HG02973 (cell line): Measurements from ENCODE around the gene TIMP4.

Experiments used
- ATAC-seq: cut with Tn5 transposase; IDR thresholded peaks from one replicate; pipeline ENCODE4 v1.9.1; 2021; ENCODE audit warnings: moderate library complexity; ENCODE audit not compliant: unreplicated experiment

Gene TIMP4

GRCh38 chr3:12186046-12186445, 27.3 kb upstream of the TIMP4 start:
- ATAC-seq, result no peak

GRCh38 chr3:12185172-12185710, 26.5 kb upstream of the TIMP4 start:
- ATAC-seq, result no peak

GRCh38 chr3:12184541-12184940, 25.8 kb upstream of the TIMP4 start:
- no peak for ATAC-seq

- ATAC-seq, result no peak
Observed at GRCh38 chr3:12182687-12183441, 24.2 kb upstream of the TIMP4 start.

GRCh38 chr3:12181806-12182205, 23.1 kb upstream of the TIMP4 start:
- ATAC-seq, result no peak

GRCh38 chr3:12181301-12181700, 22.6 kb upstream of the TIMP4 start:
- ATAC-seq, result no peak

- no peak for ATAC-seq
Observed at GRCh38 chr3:12180631-12181030, 21.9 kb upstream of the TIMP4 start.

GRCh38 chr3:12180218-12180617, 21.5 kb upstream of the TIMP4 start:
- ATAC-seq, result no peak

- ATAC-seq, result no peak
Observed at GRCh38 chr3:12179441-12179840, 20.7 kb upstream of the TIMP4 start.

- ATAC-seq, result no peak
Observed at GRCh38 chr3:12178091-12178820, 19.5 kb upstream of the TIMP4 start.

GRCh38 chr3:12177126-12177525, 18.4 kb upstream of the TIMP4 start:
- ATAC-seq, result no peak

GRCh38 chr3:12175844-12176453, 17.2 kb upstream of the TIMP4 start:
- no peak for ATAC-seq

- no peak for ATAC-seq
Observed at GRCh38 chr3:12175137-12175593, 16.5 kb upstream of the TIMP4 start.

GRCh38 chr3:12170207-12170606, 11.5 kb upstream of the TIMP4 start:
- no peak for ATAC-seq

- no peak for ATAC-seq
Observed at GRCh38 chr3:12165909-12166308, 7.2 kb upstream of the TIMP4 start.

- no peak for ATAC-seq
Observed at GRCh38 chr3:12159227-12159601, 502 bp upstream of the TIMP4 start.

- no peak for ATAC-seq
Observed at GRCh38 chr3:12157026-12157425, 1.7 kb downstream of the TIMP4 start.

- no peak for ATAC-seq
Observed at GRCh38 chr3:12155828-12156227, 2.9 kb downstream of the TIMP4 start.

- no peak for ATAC-seq
Observed at GRCh38 chr3:12155264-12155663, 3.4 kb downstream of the TIMP4 start.

- ATAC-seq, result no peak
Observed at GRCh38 chr3:12154151-12154550, 4.6 kb downstream of the TIMP4 start.

- no peak for ATAC-seq
Observed at GRCh38 chr3:12150112-12150511, 8.6 kb downstream of the TIMP4 start.

- ATAC-seq, result no peak
Observed at GRCh38 chr3:12149029-12149428, 9.7 kb downstream of the TIMP4 start.
